Esophagus squamous epithelium (tissue), 4 donors: Measurements from ENCODE around the gene REC114.
A peak's percentile ranks its signal among the peaks of the same experiment; 100 is the strongest.

ENCODE experiments used
- CTCF ChIP-seq, 6 experiments: fragments of 450-650 bp in 4 of 6; fragments of 200-600 bp in 2 of 6; sonication (generic) in 2 of 6; IDR thresholded peaks; one replicate each; pipeline ENCODE4 v1.5.1; 2016 to 2019; ENCODE audit warnings: antibody characterized with exemption in 6 of 6, mild to moderate bottlenecking in 4 of 6, moderate library complexity in 4 of 6
- POLR2A ChIP-seq, 4 donors: fragments of 450-650 bp; IDR thresholded peaks; one replicate each; pipeline ENCODE4 v1.6.1; 2017; ENCODE audit warnings: antibody characterized with exemption in 4 of 4, mild to moderate bottlenecking in 4 of 4, moderate library complexity in 3 of 4

- TF ChIP-seq CTCF (IDR thresholded peaks at IDR 0.05) (peak in 1 of 6 experiments; percentile 5), POLR2A (IDR thresholded peaks at IDR 0.05) (no peak)
Observed at GRCh38 chr15:73564255-73564654, 121.3 kb downstream of the REC114 start.
